ENCODE data around the gene PCP4L1.

DNA sequence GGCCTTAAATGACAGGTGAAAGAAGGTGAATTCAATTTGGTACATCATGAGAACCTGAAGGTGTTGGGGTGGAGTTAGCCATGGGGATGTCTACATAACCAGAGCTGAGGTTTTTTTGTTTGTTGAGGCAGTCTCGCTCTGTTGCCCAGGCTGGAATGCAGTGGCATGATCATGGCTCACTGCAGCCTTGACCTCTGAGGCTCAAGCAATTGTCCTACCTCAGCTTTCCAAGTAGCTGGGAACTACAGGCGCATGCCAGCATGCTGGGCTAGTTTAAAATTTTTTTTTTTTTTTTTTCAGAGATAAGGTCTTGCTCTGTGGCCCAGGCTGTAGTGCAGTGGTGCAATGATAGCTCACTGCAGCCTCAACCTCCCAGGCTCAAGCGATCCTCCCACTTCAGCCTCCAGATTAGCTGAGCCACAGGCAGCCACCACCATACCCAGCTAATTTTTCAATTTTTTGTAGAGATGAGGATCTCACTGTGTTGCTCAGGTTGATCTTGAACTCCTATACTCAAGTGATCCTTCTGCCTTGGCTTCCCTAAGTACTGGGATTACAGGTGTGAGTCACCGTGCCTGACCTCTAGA is 53.1 kb downstream of the PCP4L1 start:
- TF ChIP-seq, protein P1, sequence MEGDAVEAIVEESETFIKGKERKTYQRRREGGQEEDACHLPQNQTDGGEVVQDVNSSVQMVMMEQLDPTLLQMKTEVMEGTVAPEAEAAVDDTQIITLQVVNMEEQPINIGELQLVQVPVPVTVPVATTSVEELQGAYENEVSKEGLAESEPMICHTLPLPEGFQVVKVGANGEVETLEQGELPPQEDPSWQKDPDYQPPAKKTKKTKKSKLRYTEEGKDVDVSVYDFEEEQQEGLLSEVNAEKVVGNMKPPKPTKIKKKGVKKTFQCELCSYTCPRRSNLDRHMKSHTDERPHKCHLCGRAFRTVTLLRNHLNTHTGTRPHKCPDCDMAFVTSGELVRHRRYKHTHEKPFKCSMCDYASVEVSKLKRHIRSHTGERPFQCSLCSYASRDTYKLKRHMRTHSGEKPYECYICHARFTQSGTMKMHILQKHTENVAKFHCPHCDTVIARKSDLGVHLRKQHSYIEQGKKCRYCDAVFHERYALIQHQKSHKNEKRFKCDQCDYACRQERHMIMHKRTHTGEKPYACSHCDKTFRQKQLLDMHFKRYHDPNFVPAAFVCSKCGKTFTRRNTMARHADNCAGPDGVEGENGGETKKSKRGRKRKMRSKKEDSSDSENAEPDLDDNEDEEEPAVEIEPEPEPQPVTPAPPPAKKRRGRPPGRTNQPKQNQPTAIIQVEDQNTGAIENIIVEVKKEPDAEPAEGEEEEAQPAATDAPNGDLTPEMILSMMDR (IDR thresholded peaks at IDR 0.05): no peak
- no peak for TF ChIP-seq ZFX (IDR thresholded peaks at IDR 0.05; ENCODE audit: borderline replicate concordance)
